ENCODE data around the gene UBR1.

DNA sequence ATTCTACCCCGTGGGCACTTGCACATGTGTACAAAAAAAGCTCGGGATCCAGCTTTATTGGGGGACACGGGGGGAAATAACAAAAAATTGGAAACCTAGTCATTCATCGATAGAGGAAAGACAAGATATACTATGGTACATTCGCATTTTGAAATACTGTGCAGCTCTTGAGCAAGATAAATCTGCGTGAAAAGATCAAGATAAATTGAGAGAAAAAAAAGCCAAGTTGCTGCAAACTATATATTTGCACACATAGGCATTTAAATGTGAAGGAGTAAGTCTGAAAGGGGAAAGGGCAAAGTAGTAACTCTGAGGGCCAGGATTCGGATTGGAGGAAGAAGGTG lies 620 bp upstream of the UBR1 start:
- no peak for TF ChIP-seq EZH2 (optimal IDR thresholded peaks at IDR 0.05; ENCODE audit: low read depth, low read length)
- TF ChIP-seq, protein P1, sequence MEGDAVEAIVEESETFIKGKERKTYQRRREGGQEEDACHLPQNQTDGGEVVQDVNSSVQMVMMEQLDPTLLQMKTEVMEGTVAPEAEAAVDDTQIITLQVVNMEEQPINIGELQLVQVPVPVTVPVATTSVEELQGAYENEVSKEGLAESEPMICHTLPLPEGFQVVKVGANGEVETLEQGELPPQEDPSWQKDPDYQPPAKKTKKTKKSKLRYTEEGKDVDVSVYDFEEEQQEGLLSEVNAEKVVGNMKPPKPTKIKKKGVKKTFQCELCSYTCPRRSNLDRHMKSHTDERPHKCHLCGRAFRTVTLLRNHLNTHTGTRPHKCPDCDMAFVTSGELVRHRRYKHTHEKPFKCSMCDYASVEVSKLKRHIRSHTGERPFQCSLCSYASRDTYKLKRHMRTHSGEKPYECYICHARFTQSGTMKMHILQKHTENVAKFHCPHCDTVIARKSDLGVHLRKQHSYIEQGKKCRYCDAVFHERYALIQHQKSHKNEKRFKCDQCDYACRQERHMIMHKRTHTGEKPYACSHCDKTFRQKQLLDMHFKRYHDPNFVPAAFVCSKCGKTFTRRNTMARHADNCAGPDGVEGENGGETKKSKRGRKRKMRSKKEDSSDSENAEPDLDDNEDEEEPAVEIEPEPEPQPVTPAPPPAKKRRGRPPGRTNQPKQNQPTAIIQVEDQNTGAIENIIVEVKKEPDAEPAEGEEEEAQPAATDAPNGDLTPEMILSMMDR (IDR thresholded peaks at IDR 0.05; ENCODE audit: low read length) = no peak

Measured in MM.1S (cell line).